ENCODE measurements around the gene PDGFA. TPM values are rescaled to one million over a fixed set of nuclear protein-coding genes. Genes with fewer than 3 reads are reported as not detected.

The PDGFA gene
- total RNA-seq, 5 donors from 2014 or later (not counting 1 experiment from before 2014, with no cell fraction given) = 0.58 to 0.85 (median 0.74) TPM; not detected in 1

- H3K4me1 ChIP-seq (ENCODE audit: control insufficient read depth in 1 of 2, extremely low read depth in 1 of 2, insufficient read depth in 2 of 2, low read length in 2 of 2) = peaks cover 3 to 24% of the 10 kb centered on the region in 2 experiments
- no peaks in the 10 kb centered on the region for H3K36me3 ChIP-seq (ENCODE audit: control insufficient read depth in 2 of 2, extremely low read depth in 1 of 2, insufficient read depth in 1 of 2, low read length in 1 of 2)
- no peak overlapping the region for H3K27ac ChIP-seq (ENCODE audit: low read length)
- H3K27ac Mint-ChIP-seq = no peak overlapping the region
- ChIA-PET CTCF (no interaction called here), POLR2A (no interaction called here)
- no peaks in the 10 kb centered on the region for H3K9me3 ChIP-seq
- no peaks in the 10 kb centered on the region for H3K9me3 Mint-ChIP-seq
- ATAC-seq (replicated peaks in 1 of 4) (no peak), DNase-seq (no peak)
- peaks cover 11 to 39% of the 10 kb centered on the region in 2 donors for H3K27me3 Mint-ChIP-seq
- H3K4me3 ChIP-seq (ENCODE audit: control insufficient read depth in 1 of 2, extremely low read depth in 1 of 2, low read length in 1 of 2) = no peak overlapping the region
- WGBS (ENCODE audit: insufficient coverage) = 89% methylated on average over 8 of the region's 10 CpGs
- H3K4me1 Mint-ChIP-seq = peaks cover 6 to 15% (median 12%) of the 10 kb centered on the region in 3 donors
- peaks cover 0 to 60% of the 10 kb centered on the region in 2 experiments for H3K27me3 ChIP-seq (replicated peaks in 1 of 2; ENCODE audit: control insufficient read depth in 2 of 2, extremely low read depth in 1 of 2, insufficient read depth in 2 of 2, low read length in 1 of 2)
- H3K36me3 Mint-ChIP-seq = no peaks in the 10 kb centered on the region
- H3K4me3 Mint-ChIP-seq = no peak overlapping the region
Observed at GRCh38 chr7:514242-514641, 5.4 kb downstream of the PDGFA start.

- Histone ChIP-seq H3K27me3 (replicated peaks in 1 of 2; ENCODE audit: control insufficient read depth in 2 of 2, extremely low read depth in 1 of 2, insufficient read depth in 2 of 2, low read length in 1 of 2) (peaks cover 0 to 56% of the 10 kb centered on the region in 2 experiments), H3K4me3 (ENCODE audit: control insufficient read depth in 1 of 2, extremely low read depth in 1 of 2, low read length in 1 of 2) (no peak overlapping the region), H3K27ac (ENCODE audit: low read length) (no peak overlapping the region), H3K4me1 (ENCODE audit: control insufficient read depth in 1 of 2, extremely low read depth in 1 of 2, insufficient read depth in 2 of 2, low read length in 2 of 2) (peaks cover 3 to 23% of the 10 kb centered on the region in 2 experiments), H3K9me3 (no peaks in the 10 kb centered on the region), H3K36me3 (ENCODE audit: control insufficient read depth in 2 of 2, extremely low read depth in 1 of 2, insufficient read depth in 1 of 2, low read length in 1 of 2) (peaks cover 0 to 2% of the 10 kb centered on the region in 2 donors)
- 62% methylated on average over 14 of the region's 20 CpGs for WGBS (ENCODE audit: insufficient coverage)
- H3K27ac Mint-ChIP-seq = no peak overlapping the region
- H3K27me3 Mint-ChIP-seq = peaks cover 11 to 38% of the 10 kb centered on the region in 2 donors
- CTCF ChIA-PET = no interaction called here
- peaks cover 6 to 14% (median 12%) of the 10 kb centered on the region in 3 donors for H3K4me1 Mint-ChIP-seq
- H3K4me3 Mint-ChIP-seq = no peak overlapping the region
- no peaks in the 10 kb centered on the region for H3K9me3 Mint-ChIP-seq
- no peaks in the 10 kb centered on the region for H3K36me3 Mint-ChIP-seq
- POLR2A ChIA-PET = interaction anchor here in 1 of 2 donors (0.6 kb wide), 1 partner anchor 61 kb away, joined by 5 read pairs; no protein-coding TSS in a partner anchor
- DNase-seq = no peak
- no peak for ATAC-seq (replicated peaks in 1 of 4)
Observed at GRCh38 chr7:513521-514166, 6.0 kb downstream of the PDGFA start.

- POLR2A ChIA-PET = no interaction called here
- H3K4me1 ChIP-seq (ENCODE audit: control insufficient read depth in 1 of 2, extremely low read depth in 1 of 2, insufficient read depth in 2 of 2, low read length in 2 of 2) = peaks cover 1 to 14% of the 10 kb centered on the region in 2 experiments
- no peaks in the 10 kb centered on the region for H3K9me3 Mint-ChIP-seq
- H3K27ac Mint-ChIP-seq = no peak overlapping the region
- H3K9me3 ChIP-seq = no peaks in the 10 kb centered on the region
- no peaks in the 10 kb centered on the region for H3K36me3 Mint-ChIP-seq
- no peak overlapping the region for H3K4me3 Mint-ChIP-seq
- CTCF ChIA-PET = interaction anchor here in 1 of 2 donors (0.6 kb wide), 1 partner anchor 28 kb away, joined by 7 read pairs; no protein-coding TSS in a partner anchor
- ATAC-seq (replicated peaks in 1 of 4) (no peak), DNase-seq (no peak)
- H3K27me3 Mint-ChIP-seq = peaks cover 8 to 31% of the 10 kb centered on the region in 2 donors
- H3K4me3 ChIP-seq (ENCODE audit: control insufficient read depth in 1 of 2, extremely low read depth in 1 of 2, low read length in 1 of 2) = no peak overlapping the region
- WGBS (ENCODE audit: insufficient coverage) = 88% methylated on average over 25 of the region's 32 CpGs
- H3K27me3 ChIP-seq (replicated peaks in 1 of 2; ENCODE audit: control insufficient read depth in 2 of 2, extremely low read depth in 1 of 2, insufficient read depth in 2 of 2, low read length in 1 of 2) = peaks cover 0 to 50% of the 10 kb centered on the region in 2 experiments
- peaks cover 0 to 2% of the 10 kb centered on the region in 2 donors for H3K36me3 ChIP-seq (ENCODE audit: control insufficient read depth in 2 of 2, extremely low read depth in 1 of 2, insufficient read depth in 1 of 2, low read length in 1 of 2)
- peaks cover 1 to 8% (median 6%) of the 10 kb centered on the region in 3 donors for H3K4me1 Mint-ChIP-seq
- H3K27ac ChIP-seq (ENCODE audit: low read length) = no peak overlapping the region
Observed at GRCh38 chr7:512541-513311, 6.9 kb downstream of the PDGFA start.

- H3K27ac ChIP-seq (ENCODE audit: low read length) = no peak overlapping the region
- no peaks in the 10 kb centered on the region for H3K9me3 ChIP-seq
- no peaks in the 10 kb centered on the region for H3K9me3 Mint-ChIP-seq
- no peak overlapping the region for H3K27ac Mint-ChIP-seq
- H3K4me3 ChIP-seq (ENCODE audit: control insufficient read depth in 1 of 2, extremely low read depth in 1 of 2, low read length in 1 of 2) = no peak overlapping the region
- ATAC-seq (replicated peaks in 1 of 4) (no peak), DNase-seq (no peak)
- H3K27me3 ChIP-seq (replicated peaks in 1 of 2; ENCODE audit: control insufficient read depth in 2 of 2, extremely low read depth in 1 of 2, insufficient read depth in 2 of 2, low read length in 1 of 2) = peaks cover 0 to 45% of the 10 kb centered on the region in 2 experiments
- H3K36me3 Mint-ChIP-seq = no peaks in the 10 kb centered on the region
- peaks cover 0 to 9% of the 10 kb centered on the region in 2 experiments for H3K4me1 ChIP-seq (ENCODE audit: control insufficient read depth in 1 of 2, extremely low read depth in 1 of 2, insufficient read depth in 2 of 2, low read length in 2 of 2)
- 91% methylated on average over 19 of the region's 19 CpGs for WGBS (ENCODE audit: insufficient coverage)
- ChIA-PET POLR2A (no interaction called here), CTCF (interaction anchor here in 1 of 2 donors (0.6 kb wide), 1 partner anchor 27 kb away, joined by 7 read pairs; no protein-coding TSS in a partner anchor)
- peaks cover 6 to 29% of the 10 kb centered on the region in 2 donors for H3K27me3 Mint-ChIP-seq
- peaks cover 0 to 7% (median 4%) of the 10 kb centered on the region in 3 donors for H3K4me1 Mint-ChIP-seq
- peaks cover 0 to 2% of the 10 kb centered on the region in 2 donors for H3K36me3 ChIP-seq (ENCODE audit: control insufficient read depth in 2 of 2, extremely low read depth in 1 of 2, insufficient read depth in 1 of 2, low read length in 1 of 2)
- H3K4me3 Mint-ChIP-seq = no peak overlapping the region
Observed at GRCh38 chr7:512146-512510, 7.5 kb downstream of the PDGFA start.

- ChIA-PET CTCF (no interaction called here), POLR2A (no interaction called here)
- no peak overlapping the region for H3K27ac ChIP-seq (ENCODE audit: low read length)
- no peak overlapping the region for H3K4me3 ChIP-seq (ENCODE audit: control insufficient read depth in 1 of 2, extremely low read depth in 1 of 2, low read length in 1 of 2)
- peaks cover 0 to 7% (median 4%) of the 10 kb centered on the region in 3 donors for H3K4me1 Mint-ChIP-seq
- peaks cover 6 to 29% of the 10 kb centered on the region in 2 donors for H3K27me3 Mint-ChIP-seq
- no peaks in the 10 kb centered on the region for H3K9me3 Mint-ChIP-seq
- peaks cover 0 to 5% of the 10 kb centered on the region in 2 experiments for H3K4me1 ChIP-seq (ENCODE audit: control insufficient read depth in 1 of 2, extremely low read depth in 1 of 2, insufficient read depth in 2 of 2, low read length in 2 of 2)
- DNase-seq = no peak
- H3K27ac Mint-ChIP-seq = no peak overlapping the region
- no peaks in the 10 kb centered on the region for H3K9me3 ChIP-seq
- H3K36me3 ChIP-seq (ENCODE audit: control insufficient read depth in 2 of 2, extremely low read depth in 1 of 2, insufficient read depth in 1 of 2, low read length in 1 of 2) = peaks cover 0 to 2% of the 10 kb centered on the region in 2 donors
- ATAC-seq (replicated peaks in 1 of 4) = no peak
- H3K27me3 ChIP-seq (replicated peaks in 1 of 2; ENCODE audit: control insufficient read depth in 2 of 2, extremely low read depth in 1 of 2, insufficient read depth in 2 of 2, low read length in 1 of 2) = peaks cover 0 to 40% of the 10 kb centered on the region in 2 experiments
- 97% methylated on average over 23 of the region's 25 CpGs for WGBS (ENCODE audit: insufficient coverage)
- H3K4me3 Mint-ChIP-seq = no peak overlapping the region
- H3K36me3 Mint-ChIP-seq = no peaks in the 10 kb centered on the region
Observed at GRCh38 chr7:511476-512145, 8.0 kb downstream of the PDGFA start.

GRCh38 chr7:510782-511281 is 8.8 kb downstream of the PDGFA start:
- Mint-ChIP-seq H3K4me3 (no peak overlapping the region), H3K27ac (no peak overlapping the region), H3K9me3 (no peaks in the 10 kb centered on the region), H3K36me3 (no peaks in the 10 kb centered on the region), H3K4me1 (peaks cover 0 to 3% (median 0%) of the 10 kb centered on the region in 3 donors), H3K27me3 (peaks cover 6 to 23% of the 10 kb centered on the region in 2 donors)
- ChIA-PET CTCF (no interaction called here), POLR2A (no interaction called here)
- WGBS (ENCODE audit: insufficient coverage) = 91% methylated on average over 24 of the region's 25 CpGs
- Histone ChIP-seq H3K27ac (ENCODE audit: low read length) (no peak overlapping the region), H3K36me3 (ENCODE audit: control insufficient read depth in 2 of 2, extremely low read depth in 1 of 2, insufficient read depth in 1 of 2, low read length in 1 of 2) (peaks cover 0 to 2% of the 10 kb centered on the region in 2 donors), H3K27me3 (replicated peaks in 1 of 2; ENCODE audit: control insufficient read depth in 2 of 2, extremely low read depth in 1 of 2, insufficient read depth in 2 of 2, low read length in 1 of 2) (peaks cover 0 to 36% of the 10 kb centered on the region in 2 experiments), H3K4me3 (ENCODE audit: control insufficient read depth in 1 of 2, extremely low read depth in 1 of 2, low read length in 1 of 2) (no peak overlapping the region), H3K9me3 (no peaks in the 10 kb centered on the region), H3K4me1 (ENCODE audit: control insufficient read depth in 1 of 2, extremely low read depth in 1 of 2, insufficient read depth in 2 of 2, low read length in 2 of 2) (peaks cover 0 to 3% of the 10 kb centered on the region in 2 experiments)
- no peak for DNase-seq
- no peak for ATAC-seq (replicated peaks in 1 of 4)
